ENCODE results near the gene SDC1. TPM values are rescaled to one million over a fixed set of nuclear protein-coding genes. Genes with fewer than 3 reads are reported as not detected.
A peak's percentile ranks its signal among the peaks of the same experiment; 100 is the strongest.
"Not testable (repeated sequence)": the region's sequence is repeated elsewhere in the genome, so short reads cannot be mapped to it uniquely, and the experiment has no call there.

SDC1 gene
- total and polyA plus RNA-seq, 8 donors: 88.9 to 278 (median 117) TPM

DNA sequence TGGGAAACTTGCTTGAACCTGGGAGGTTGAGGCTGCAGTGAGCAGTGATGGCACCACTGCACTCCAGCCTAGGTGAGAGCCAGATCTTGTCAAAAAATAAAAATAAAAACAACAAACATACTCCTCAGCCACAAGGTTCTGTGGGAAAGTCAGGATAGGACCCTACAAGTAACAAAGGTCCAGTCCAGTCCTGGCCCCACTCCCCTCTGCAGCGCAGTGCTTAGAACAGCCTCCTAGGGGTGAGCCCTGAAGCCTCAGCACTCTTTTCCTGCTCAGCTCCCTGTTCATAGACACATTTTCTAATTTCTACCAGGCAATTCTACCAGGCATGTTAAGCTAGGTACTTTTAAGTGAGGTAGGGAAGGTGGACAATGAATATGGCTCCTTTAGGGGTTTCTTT is 22.2 kb upstream of the SDC1 start:
- intact Hi-C loops (cut with DNase I): no loop called here
- no peak for DNase-seq
- Histone ChIP-seq H3K27ac (no peak overlapping the region), H3K9me3 (no peaks in the 10 kb centered on the region), H3K36me3 (peaks cover 0 to 57% of the 10 kb centered on the region in 2 donors), H3K27me3 (no peaks in the 10 kb centered on the region), H3K4me3 (no peak overlapping the region), H3K4me1 (no peaks in the 10 kb centered on the region)
- TF ChIP-seq, protein P1, sequence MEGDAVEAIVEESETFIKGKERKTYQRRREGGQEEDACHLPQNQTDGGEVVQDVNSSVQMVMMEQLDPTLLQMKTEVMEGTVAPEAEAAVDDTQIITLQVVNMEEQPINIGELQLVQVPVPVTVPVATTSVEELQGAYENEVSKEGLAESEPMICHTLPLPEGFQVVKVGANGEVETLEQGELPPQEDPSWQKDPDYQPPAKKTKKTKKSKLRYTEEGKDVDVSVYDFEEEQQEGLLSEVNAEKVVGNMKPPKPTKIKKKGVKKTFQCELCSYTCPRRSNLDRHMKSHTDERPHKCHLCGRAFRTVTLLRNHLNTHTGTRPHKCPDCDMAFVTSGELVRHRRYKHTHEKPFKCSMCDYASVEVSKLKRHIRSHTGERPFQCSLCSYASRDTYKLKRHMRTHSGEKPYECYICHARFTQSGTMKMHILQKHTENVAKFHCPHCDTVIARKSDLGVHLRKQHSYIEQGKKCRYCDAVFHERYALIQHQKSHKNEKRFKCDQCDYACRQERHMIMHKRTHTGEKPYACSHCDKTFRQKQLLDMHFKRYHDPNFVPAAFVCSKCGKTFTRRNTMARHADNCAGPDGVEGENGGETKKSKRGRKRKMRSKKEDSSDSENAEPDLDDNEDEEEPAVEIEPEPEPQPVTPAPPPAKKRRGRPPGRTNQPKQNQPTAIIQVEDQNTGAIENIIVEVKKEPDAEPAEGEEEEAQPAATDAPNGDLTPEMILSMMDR (IDR thresholded peaks at IDR 0.05): no peak
- no peak for ATAC-seq

DNA sequence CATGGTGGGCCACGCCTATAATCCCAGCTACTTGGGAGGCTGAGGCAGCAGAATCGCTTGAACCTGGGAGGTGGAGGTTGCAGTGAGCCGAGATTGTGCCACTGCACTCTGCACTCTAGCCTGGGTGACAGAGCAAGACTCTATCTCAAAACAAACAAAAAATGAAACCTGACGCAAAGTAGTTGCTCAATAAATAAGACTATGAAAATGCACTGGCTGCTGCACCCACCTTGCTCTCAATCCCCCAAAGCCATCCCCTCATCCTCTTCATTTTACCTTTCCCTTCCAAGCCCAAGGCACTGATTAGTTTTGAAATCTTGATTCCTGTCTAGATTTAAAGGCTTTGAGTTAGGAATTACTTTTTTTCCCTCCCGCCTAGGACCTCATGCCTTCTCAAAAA is 18.7 kb upstream of the SDC1 start:
- H3K27ac ChIP-seq; H3K4me3 ChIP-seq; H3K9me3 ChIP-seq; H3K4me1 ChIP-seq; intact Hi-C loops (cut with DNase I); DNase-seq; ATAC-seq; H3K27me3 ChIP-seq: not testable (repeated sequence)
- peaks cover 0 to 23% of the 10 kb centered on the region in 2 donors for H3K36me3 ChIP-seq

DNA sequence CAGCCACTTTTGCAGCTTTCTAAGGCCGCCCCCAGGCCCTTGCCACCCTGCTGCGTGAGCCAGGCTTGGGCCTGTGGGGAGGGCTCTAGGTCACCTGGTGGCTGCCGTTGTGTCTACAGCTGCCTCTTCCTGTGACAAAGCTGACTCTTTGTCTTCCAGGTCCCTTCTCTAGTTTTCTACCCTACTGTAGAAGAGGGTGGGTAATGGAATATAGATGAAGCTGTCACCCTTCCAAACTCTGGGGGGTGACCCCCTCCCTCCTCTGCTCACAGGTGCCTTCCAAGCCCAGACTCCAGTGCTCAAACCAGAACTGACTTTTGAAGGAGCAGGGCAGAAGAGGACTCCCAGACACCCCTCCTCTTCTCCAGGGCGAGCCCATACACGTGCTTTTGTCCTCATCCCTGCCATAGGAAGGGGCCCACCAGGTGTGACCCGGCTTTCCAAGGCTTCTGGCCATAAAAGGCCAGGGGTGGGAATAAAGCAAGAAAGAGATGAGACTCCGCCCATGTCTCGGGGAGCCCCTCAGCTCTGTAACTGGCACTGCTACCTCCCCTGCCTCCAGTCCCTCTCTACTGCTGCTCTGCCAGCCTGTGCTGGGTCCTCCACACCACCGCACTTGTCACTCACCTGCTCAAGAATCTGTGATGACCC is 17.9 kb upstream of the SDC1 start:
- peaks cover 0 to 9% of the 10 kb centered on the region in 2 donors for H3K27me3 ChIP-seq
- H3K4me1 ChIP-seq: no peaks in the 10 kb centered on the region
- TF ChIP-seq, protein P1 (IDR thresholded peaks at IDR 0.05): no peak
- peak; percentile 13 for ATAC-seq
- no peak overlapping the region for H3K27ac ChIP-seq
- H3K9me3 ChIP-seq: no peaks in the 10 kb centered on the region
- DNase-seq: no peak
- no peak overlapping the region for H3K4me3 ChIP-seq
- intact Hi-C loops (cut with DNase I): no loop called here
- H3K36me3 ChIP-seq: peaks cover 0 to 15% of the 10 kb centered on the region in 2 donors

DNA sequence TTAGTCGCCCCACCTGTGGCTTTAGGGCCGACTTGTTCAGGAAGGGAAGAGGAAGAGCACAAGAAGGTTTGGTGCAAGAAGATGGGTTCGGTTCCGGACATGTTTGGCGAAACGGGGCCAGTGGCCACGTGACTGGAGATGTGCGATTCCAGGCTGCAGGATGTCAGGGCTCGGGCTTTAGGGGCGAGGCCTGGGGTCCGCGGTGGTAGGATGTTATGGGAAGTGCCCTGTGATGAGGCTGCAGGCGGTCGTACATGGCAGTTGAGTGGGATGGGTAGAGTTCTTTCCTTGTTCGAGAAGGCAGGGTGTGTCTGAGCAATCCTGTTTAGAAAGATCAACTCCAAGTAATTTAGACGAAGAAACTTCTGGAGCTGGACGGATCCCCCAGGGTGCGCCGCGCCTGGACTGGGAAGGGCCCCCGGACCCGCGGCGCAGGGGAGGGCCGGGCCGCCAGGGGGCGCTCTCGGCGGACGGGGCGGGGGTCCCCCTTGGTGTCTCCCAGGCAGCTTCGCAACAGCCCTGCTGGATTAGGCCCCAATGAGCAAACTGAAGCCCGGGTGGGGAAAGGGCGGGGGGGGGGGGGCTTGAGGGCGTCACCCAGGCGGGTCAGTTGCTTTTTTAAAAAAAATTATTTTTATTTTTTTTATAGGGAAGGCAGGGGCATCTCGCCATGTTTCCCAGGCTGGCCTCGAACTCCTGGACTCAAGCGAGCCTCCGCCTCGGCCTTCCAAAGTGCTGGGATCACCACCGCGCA is 17.2 kb upstream of the SDC1 start:
- H3K27ac ChIP-seq: no peak overlapping the region
- H3K4me1 ChIP-seq: no peaks in the 10 kb centered on the region
- no peak overlapping the region for H3K4me3 ChIP-seq
- intact Hi-C loops (cut with DNase I): no loop called here
- H3K27me3 ChIP-seq: peaks cover 0 to 9% of the 10 kb centered on the region in 2 donors
- H3K9me3 ChIP-seq: no peaks in the 10 kb centered on the region
- DNase-seq (peak in 1 of 4 donors; percentile 85), ATAC-seq (peak; percentile 44)
- peaks cover 0 to 8% of the 10 kb centered on the region in 2 donors for H3K36me3 ChIP-seq
- TF ChIP-seq, protein P1 (IDR thresholded peaks at IDR 0.05): peak; percentile 25 to 60

DNA sequence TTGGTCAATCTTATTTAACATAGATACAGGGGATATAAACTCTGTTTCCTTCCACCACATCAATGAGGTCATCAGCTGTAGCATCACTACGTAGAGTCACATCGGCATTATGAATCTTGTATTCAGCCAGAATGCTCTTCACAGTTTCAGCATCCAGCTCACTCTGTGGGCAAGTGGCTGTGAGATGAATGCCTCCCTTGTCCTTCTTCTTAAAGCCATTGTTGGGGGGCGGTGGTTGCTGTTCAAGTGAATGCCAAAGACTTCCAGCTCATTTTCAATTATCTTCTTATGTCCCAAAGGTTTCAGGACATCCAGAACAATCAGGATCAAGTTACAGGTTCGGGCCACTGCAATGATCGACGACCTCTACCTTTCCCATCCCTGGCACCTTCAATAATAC is 15.4 kb upstream of the SDC1 start:
- not testable (repeated sequence) for H3K36me3 ChIP-seq, H3K9me3 ChIP-seq

DNA sequence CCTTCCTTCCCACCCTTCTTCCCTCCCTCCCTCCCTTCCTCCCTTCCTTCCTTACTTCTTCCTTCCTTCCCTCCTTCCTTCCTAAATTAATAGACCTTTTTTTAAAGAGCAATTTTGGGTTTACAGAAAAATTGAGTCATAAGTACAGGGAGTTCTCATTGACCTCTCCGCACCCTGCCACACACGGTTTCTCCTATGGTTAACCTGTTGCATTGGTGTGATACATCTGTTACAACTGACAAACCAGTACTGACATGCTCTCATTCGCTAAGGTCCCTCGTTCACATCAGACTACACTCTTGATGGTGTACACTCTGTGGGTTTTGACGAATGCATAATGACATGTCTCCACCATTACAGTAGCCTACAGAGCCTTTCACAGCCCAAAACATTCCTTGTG is 11.6 kb upstream of the SDC1 start:
- no peaks in the 10 kb centered on the region for H3K9me3 ChIP-seq
- no peaks in the 10 kb centered on the region for H3K4me1 ChIP-seq
- no peaks in the 10 kb centered on the region for H3K36me3 ChIP-seq
- H3K27ac ChIP-seq: no peak overlapping the region
- DNase-seq: no peak
- ATAC-seq: no peak
- intact Hi-C loops (cut with DNase I): no loop called here
- TF ChIP-seq, protein P1 (IDR thresholded peaks at IDR 0.05): no peak
- no peak overlapping the region for H3K4me3 ChIP-seq
- peaks cover 0 to 8% of the 10 kb centered on the region in 2 donors for H3K27me3 ChIP-seq

More for the DNA sequence above, 15.4 kb upstream of the SDC1 start:
- DNase-seq; H3K4me3 ChIP-seq; H3K27me3 ChIP-seq; H3K4me1 ChIP-seq; H3K27ac ChIP-seq; ATAC-seq; intact Hi-C loops (cut with DNase I): not testable (repeated sequence)

All from left lung (tissue), 10 donors.